ENCODE results near the gene TMEM30B. TPM values are rescaled to one million over a fixed set of nuclear protein-coding genes. Genes with fewer than 3 reads are reported as not detected.

Gene TMEM30B
- total and polyA plus RNA-seq, 2 of the 4 experiments (the other 2 are of a cell fraction) = 0.03 TPM; not detected in 1

GRCh38 chr14:61300754-61301153 lies 19.6 kb upstream of the TMEM30B start:
- Histone ChIP-seq H3K4me2 (ENCODE audit: low read depth, low read length) (no peak overlapping the region), H2BK20ac (ENCODE audit: low read depth, low read length) (no peak overlapping the region), H4K91ac (ENCODE audit: insufficient read depth, low read depth, low read length) (no peak overlapping the region), H4K8ac (ENCODE audit: low read depth in 2 of 2, low read length in 2 of 2) (no peak overlapping the region), H4K20me1 (ENCODE audit: insufficient read depth, low read length) (no peaks in the 10 kb centered on the region), H3K4ac (ENCODE audit: low read depth, low read length) (no peak overlapping the region), H3K9me3 (ENCODE audit: control insufficient read depth, insufficient read depth, low read length) (no peaks in the 10 kb centered on the region; the same call in 1 of the 2 replicates), H2BK5ac (ENCODE audit: low read depth, low read length, poor library complexity, severe bottlenecking) (no peak overlapping the region), H2AK9ac (replicated peaks; ENCODE audit: low read depth, low read length, poor library complexity) (no peak overlapping the region), H3K36me3 (ENCODE audit: control insufficient read depth, insufficient read depth, low read length) (no peaks in the 10 kb centered on the region), H3K27ac (ENCODE audit: insufficient read depth, low read length) (no peak overlapping the region), H3K56ac (ENCODE audit: extremely low read depth, insufficient read depth, low read length) (peak overlapping the region; percentile 6; the same call in 1 of the 2 replicates), H3K27me3 (ENCODE audit: control insufficient read depth, insufficient read depth, low read length) (peaks cover 16% of the 10 kb centered on the region), H2AFZ (replicated peaks; ENCODE audit: low read length, poor library complexity) (no peak overlapping the region), H2BK120ac (ENCODE audit: low read depth, low read length) (no peak overlapping the region), H3K18ac (ENCODE audit: low read depth, low read length) (no peak overlapping the region), H3K9ac (ENCODE audit: low read depth, low read length) (no peak overlapping the region), H3K9me1 (ENCODE audit: insufficient read depth, low read length) (no peaks in the 10 kb centered on the region), H2BK15ac (ENCODE audit: low read depth, low read length) (no peak overlapping the region), H3K4me3 (ENCODE audit: insufficient read depth, low read depth, low read length) (no peak overlapping the region), H3K79me1 (ENCODE audit: low read depth in 1 of 2, low read length in 2 of 2) (no peaks in the 10 kb centered on the region), H3K4me1 (ENCODE audit: control insufficient read depth, insufficient read depth, low read length) (no peaks in the 10 kb centered on the region), H4K5ac (ENCODE audit: low read depth, low read length) (no peak overlapping the region), H3K23ac (ENCODE audit: low read depth, low read length) (no peak overlapping the region), H3K14ac (replicated peaks; ENCODE audit: low read depth, low read length) (no peak overlapping the region), H2AK5ac (ENCODE audit: low read depth, low read length) (no peak overlapping the region)
- no peak for TF ChIP-seq SMC3 (IDR thresholded peaks at IDR 0.05; ENCODE audit: low read depth, low read length)
- no peak for TF ChIP-seq CTCF (conservative IDR thresholded peaks at IDR 0.05; ENCODE audit: low read depth, low read length)
- no peak for TF ChIP-seq POLR2A (IDR thresholded peaks at IDR 0.05; ENCODE audit: low read depth, low read length)
- TF ChIP-seq CHD1 (IDR thresholded peaks at IDR 0.05; ENCODE audit: low read depth, low read length) = no peak
- no peak for TF ChIP-seq CEBPB (IDR thresholded peaks at IDR 0.05; ENCODE audit: low read depth, low read length)
- no peak for TF ChIP-seq MAFK (IDR thresholded peaks at IDR 0.05; ENCODE audit: low read depth, low read length)
- TF ChIP-seq USF2 (IDR thresholded peaks at IDR 0.05; ENCODE audit: low read depth, low read length) = no peak
- no peak for TF ChIP-seq RFX5 (IDR thresholded peaks at IDR 0.05; ENCODE audit: low read depth, low read length)
- no peak for TF ChIP-seq BHLHE40 (IDR thresholded peaks at IDR 0.05; ENCODE audit: low read depth, low read length)
- no peak for TF ChIP-seq FOS (IDR thresholded peaks at IDR 0.05; ENCODE audit: low read depth, low read length)
- no peak for TF ChIP-seq MAZ (IDR thresholded peaks at IDR 0.05; ENCODE audit: borderline replicate concordance, low read depth, low read length)
- TF ChIP-seq ELK1 (IDR thresholded peaks at IDR 0.05; ENCODE audit: borderline replicate concordance, low read depth, low read length) = no peak
- TF ChIP-seq RCOR1 (IDR thresholded peaks at IDR 0.05; ENCODE audit: insufficient replicate concordance, low read length) = no peak
- no peak for TF ChIP-seq NFE2L2 (IDR thresholded peaks at IDR 0.05; ENCODE audit: low read depth, low read length)
- TF ChIP-seq MXI1 (IDR thresholded peaks at IDR 0.05; ENCODE audit: borderline replicate concordance, low read depth, low read length) = no peak
- TF ChIP-seq RAD21 (IDR thresholded peaks at IDR 0.05; ENCODE audit: low read length) = no peak
- BruUV-seq (replicated peaks) = no TSS peak
- no CpG with 5 or more reads among the region's 7 CpGs for WGBS, 2 experiments (ENCODE audit: extremely low coverage in 2 of 2, insufficient read length in 1 of 2)
- in situ Hi-C loops (cut with MboI; ENCODE audit: low sequenced_read_pairs) (no loop called here), dilution Hi-C loops (cut with HindIII; ENCODE audit: low sequenced_read_pairs, unreplicated experiment) (no loop called here), intact Hi-C loops (cut with micrococcal nuclease) (no loop called here)
- ATAC-seq (ENCODE audit: low read depth) (no peak), DNase-seq (no peak)
- ChIA-PET CTCF (no interaction called here), POLR2A (ENCODE audit: unreplicated experiment) (no interaction called here)

Data from IMR-90 (cell line).